A673 (cell line): ENCODE data around the gene DPF1. TPM values are rescaled to one million over a fixed set of nuclear protein-coding genes. Genes with fewer than 3 reads are reported as not detected.
A peak's percentile ranks its signal among the peaks of the same experiment; 100 is the strongest.

Experiments
- BruUV-seq: library from RNA; stranded (reverse); fragments of 400-500 nt; replicated peaks from 2 replicates; lab custom pipeline; 2021; lab: Mats Ljungman, UMichigan
- CTCF ChIA-PET: fragments of 300-600 bp; sonication (Branson Sonifier 250); formaldehyde crosslinking; loops from one replicate; lab custom pipeline; 2022; ENCODE audit warnings: antibody characterized with exemption; lab: Charles Lee
- POLR2A ChIA-PET: fragments of 300-600 bp; sonication (Branson Sonifier 250); formaldehyde crosslinking; loops from one replicate; lab custom pipeline; 2022; ENCODE audit warnings: antibody characterized with exemption; ENCODE audit not compliant: low non-redundant PET; lab: Charles Lee
- DNase-seq: peaks from one replicate; pipeline ENCODE4 v3.0.0-alpha.2; 2015; ENCODE audit warnings: low spot score
- H3K27ac ChIP-seq: fragments of 200-600 bp; sonication (generic); 2 replicates; pipeline ENCODE4 v1.5.1; 2016; ENCODE audit warnings: mixed run types, low read depth, mild to moderate bottlenecking, mixed read lengths, antibody characterized with exemption, low read length; ENCODE audit not compliant: poor library complexity, severe bottlenecking
- H3K27me3 ChIP-seq: fragments of 200-600 bp; sonication (generic); replicated peaks from 2 replicates; pipeline ENCODE4 v1.6.1; 2017; ENCODE audit warnings: mixed run types, low read depth, mild to moderate bottlenecking, mixed read lengths, antibody characterized with exemption, low read length; ENCODE audit not compliant: insufficient read depth, poor library complexity
- H3K36me3 ChIP-seq: fragments of 200-600 bp; sonication (generic); 2 replicates; pipeline ENCODE4 v1.6.1; 2016; ENCODE audit warnings: mixed run types, mild to moderate bottlenecking, mixed read lengths, antibody characterized with exemption, low read length; ENCODE audit not compliant: insufficient read depth, poor library complexity, severe bottlenecking
- H3K4me1 ChIP-seq: fragments of 200-600 bp; sonication (generic); 2 replicates; pipeline ENCODE4 v1.6.1; 2017; ENCODE audit warnings: mixed run types, mild to moderate bottlenecking, mixed read lengths, antibody characterized with exemption, low read length; ENCODE audit not compliant: insufficient read depth, poor library complexity, severe bottlenecking
- H3K4me3 ChIP-seq: fragments of 200-600 bp; sonication (generic); 2 replicates; pipeline ENCODE4 v1.5.1; 2016; ENCODE audit warnings: low read depth, mixed run types, mild to moderate bottlenecking, mixed read lengths, low read length; ENCODE audit not compliant: poor library complexity, severe bottlenecking
- H3K9me3 ChIP-seq: fragments of 200-600 bp; sonication (generic); 2 replicates; pipeline ENCODE4 v1.6.1; 2016; ENCODE audit warnings: mixed run types, low read depth, mild to moderate bottlenecking, mixed read lengths, antibody characterized with exemption, low read length; ENCODE audit not compliant: poor library complexity, severe bottlenecking
- CTCF ChIP-seq: fragments of 300-800, 200-600 bp; sonication (generic); conservative IDR thresholded peaks from 2 replicates; pipeline ENCODE4 v1.5.1; 2017; ENCODE audit warnings: low read depth, mild to moderate bottlenecking, antibody characterized with exemption, low read length, moderate library complexity, mixed read lengths
- EZH2 ChIP-seq: fragments of 200-600 bp; sonication (generic); IDR thresholded peaks from 2 replicates; pipeline ENCODE4 v1.6.1; 2017; ENCODE audit warnings: borderline replicate concordance, low read depth, mild to moderate bottlenecking, mixed read lengths, antibody characterized with exemption, low read length; ENCODE audit not compliant: poor library complexity, severe bottlenecking
- intact Hi-C: fragments of 100-400 bp; cut with micrococcal nuclease; formaldehyde crosslinking; loops from one replicate; pipeline ENCODE4 v1.10.0; 2022; ENCODE audit not compliant: unreplicated experiment
- total RNA-seq: library from RNA; stranded (reverse); gene quantifications from 2 replicates; pipeline ENCODE4 v1.2.3, GENCODE V29; 2021

The DPF1 gene
- total RNA-seq, 1 experiment from 2014 or later: 6.3 TPM

- POLR2A ChIA-PET: no interaction called here
- no peaks in the 10 kb centered on the region for H3K4me1 ChIP-seq
- CTCF ChIA-PET: interaction anchor here (0.6 kb wide), 1 partner anchor 97 kb away, joined by 4 read pairs; no protein-coding TSS in a partner anchor
- intact Hi-C loops: loop anchor here (10.0 kb wide), 1 partner anchor 165 kb away; the partner anchor contains the start of gene FAM98C
- no peak for TF ChIP-seq CTCF
- H3K36me3 ChIP-seq: no peaks in the 10 kb centered on the region
- H3K4me3 ChIP-seq: no peak overlapping the region
- no TSS peak for BruUV-seq
- no peak overlapping the region for H3K27ac ChIP-seq
- DNase-seq: no peak
- no peaks in the 10 kb centered on the region for H3K9me3 ChIP-seq
- H3K27me3 ChIP-seq: no peaks in the 10 kb centered on the region
Measured at GRCh38 chr19:38239816-38240215, 15.8 kb upstream of the DPF1 start.

- no TSS peak for BruUV-seq
- intact Hi-C loops: loop anchor here (10.0 kb wide), 1 partner anchor 170 kb away; the partner anchor contains the start of gene FAM98C
- TF ChIP-seq CTCF (no peak), EZH2 (no peak)
- POLR2A ChIA-PET: no interaction called here
- no peaks in the 10 kb centered on the region for H3K9me3 ChIP-seq
- H3K27me3 ChIP-seq: peaks cover 2% of the 10 kb centered on the region
- no peak overlapping the region for H3K4me3 ChIP-seq
- no peaks in the 10 kb centered on the region for H3K4me1 ChIP-seq
- H3K36me3 ChIP-seq: no peaks in the 10 kb centered on the region
- CTCF ChIA-PET: interaction anchor here (0.5 to 0.8 kb wide), 4 partner anchors 8 to 107 kb away, joined by 3 to 11 read pairs (median 4); no protein-coding TSS in a partner anchor
- H3K27ac ChIP-seq: no peak overlapping the region
- DNase-seq: no peak
Measured at GRCh38 chr19:38234615-38235014, 10.6 kb upstream of the DPF1 start.

GRCh38 chr19:38233740-38234251 lies 9.8 kb upstream of the DPF1 start:
- CTCF ChIA-PET: interaction anchor here (0.8 kb wide), 1 partner anchor 99 kb away, joined by 3 read pairs; no protein-coding TSS in a partner anchor
- Histone ChIP-seq H3K9me3 (no peaks in the 10 kb centered on the region), H3K36me3 (no peaks in the 10 kb centered on the region), H3K4me1 (no peaks in the 10 kb centered on the region), H3K4me3 (no peak overlapping the region), H3K27me3 (peaks cover 2% of the 10 kb centered on the region), H3K27ac (no peak overlapping the region)
- no TSS peak for BruUV-seq
- POLR2A ChIA-PET: no interaction called here
- TF ChIP-seq CTCF (peak; percentile 84), EZH2 (no peak)
- peak; percentile 67 for DNase-seq
- intact Hi-C loops: loop anchor here (10.0 kb wide), 1 partner anchor 171 kb away; the partner anchor contains the start of gene FAM98C
